H9 (cell line): ENCODE data around the gene CDH13. TPM values are rescaled to one million over a fixed set of nuclear protein-coding genes. Genes with fewer than 3 reads are reported as not detected.

Source experiments
- DNase-seq: peaks from one replicate; pipeline ENCODE4 v3.0.0-alpha.2; 2017
- H2AFZ ChIP-seq: one replicate; pipeline ENCODE4 v1.6.1; 2013; ENCODE audit warnings: mild to moderate bottlenecking, low read length, control low read depth, moderate library complexity
- H2AK5ac ChIP-seq: 2 replicates; pipeline ENCODE4 v1.6.1; 2013; ENCODE audit warnings: low read length, control low read depth, mixed read lengths; ENCODE audit not compliant: insufficient read length
- H2BK120ac ChIP-seq: one replicate; pipeline ENCODE4 v1.6.1; 2013; ENCODE audit warnings: low read depth, mild to moderate bottlenecking, low read length, control low read depth, inconsistent platforms; ENCODE audit not compliant: poor library complexity, severe bottlenecking
- H2BK12ac ChIP-seq: 2 replicates; pipeline ENCODE4 v1.6.1; 2013; ENCODE audit warnings: low read length, control low read depth, mixed read lengths, low read depth; ENCODE audit not compliant: insufficient read length
- H2BK15ac ChIP-seq: 2 replicates; pipeline ENCODE4 v1.6.1; 2013; ENCODE audit warnings: low read depth, low read length, control low read depth
- H2BK20ac ChIP-seq: one replicate; pipeline ENCODE4 v1.6.1; 2013; ENCODE audit warnings: low read depth, mild to moderate bottlenecking, low read length, control low read depth, inconsistent platforms; ENCODE audit not compliant: poor library complexity, severe bottlenecking
- H2BK5ac ChIP-seq: 2 replicates; pipeline ENCODE4 v1.6.1; 2013; ENCODE audit warnings: low read length, control low read depth, mixed read lengths; ENCODE audit not compliant: insufficient read length
- H3K14ac ChIP-seq: 2 replicates; pipeline ENCODE4 v1.6.1; 2013; ENCODE audit warnings: low read length, control low read depth; ENCODE audit not compliant: insufficient read depth
- H3K18ac ChIP-seq: 2 replicates; pipeline ENCODE4 v1.6.1; 2013; ENCODE audit warnings: low read depth, mild to moderate bottlenecking, mixed read lengths, low read length, control low read depth; ENCODE audit not compliant: insufficient read length
- H3K23ac ChIP-seq: 2 replicates; pipeline ENCODE4 v1.6.1; 2013; ENCODE audit warnings: low read length, control low read depth, mixed read lengths, low read depth; ENCODE audit not compliant: insufficient read length
- H3K23me2 ChIP-seq: 2 replicates; pipeline ENCODE4 v1.6.1; 2013; ENCODE audit warnings: low read depth, mild to moderate bottlenecking, mixed read lengths, low read length, control low read depth; ENCODE audit not compliant: insufficient read length, poor library complexity, severe bottlenecking
- H3K27ac ChIP-seq: 2 replicates; pipeline ENCODE4 v1.5.1; 2013; ENCODE audit warnings: low read length, control low read depth, mixed read lengths, low read depth; ENCODE audit not compliant: insufficient read length
- H3K27me3 ChIP-seq: 2 replicates; pipeline ENCODE4 v1.6.1; 2013; ENCODE audit warnings: low read length, control low read depth, inconsistent platforms; ENCODE audit not compliant: insufficient read depth
- H3K4ac ChIP-seq: 2 replicates; pipeline ENCODE4 v1.6.1; 2013; ENCODE audit warnings: low read depth, mild to moderate bottlenecking, control low read depth, inconsistent platforms, low read length, moderate library complexity
- H3K4me1 ChIP-seq: 2 replicates; pipeline ENCODE4 v1.6.1; 2013; ENCODE audit warnings: low read length, control low read depth, inconsistent platforms; ENCODE audit not compliant: insufficient read depth
- H3K4me2 ChIP-seq: 2 replicates; pipeline ENCODE4 v1.6.1; 2013; ENCODE audit warnings: low read length, control low read depth, mixed read lengths; ENCODE audit not compliant: insufficient read length, insufficient read depth
- H3K56ac ChIP-seq: 2 replicates; pipeline ENCODE4 v1.6.1; 2013; ENCODE audit warnings: low read depth, mild to moderate bottlenecking, mixed read lengths, low read length, control low read depth; ENCODE audit not compliant: insufficient read length
- H3K79me1 ChIP-seq: 2 replicates; pipeline ENCODE4 v1.6.1; 2013; ENCODE audit warnings: low read depth, mild to moderate bottlenecking, moderate library complexity, low read length, control low read depth, inconsistent platforms; ENCODE audit not compliant: insufficient read depth, poor library complexity, severe bottlenecking
- H3K79me2 ChIP-seq: 2 replicates; pipeline ENCODE4 v1.6.1; 2013; ENCODE audit warnings: low read length, control low read depth, inconsistent platforms; ENCODE audit not compliant: insufficient read depth
- H3K9ac ChIP-seq: 2 replicates; pipeline ENCODE4 v1.6.1; 2013; ENCODE audit warnings: low read length, control low read depth, mixed read lengths; ENCODE audit not compliant: insufficient read length; ENCODE audit errors: extremely low read depth
- H3K9me3 ChIP-seq: one replicate; pipeline ENCODE4 v1.6.1; 2013; ENCODE audit warnings: low read depth, low read length, inconsistent platforms; ENCODE audit not compliant: control insufficient read depth
- H3T11ph ChIP-seq: one replicate; pipeline ENCODE4 v1.6.1; 2013; ENCODE audit warnings: mild to moderate bottlenecking, low read length, control low read depth, inconsistent platforms
- H4K20me1 ChIP-seq: one replicate; pipeline ENCODE4 v1.6.1; 2013; ENCODE audit not compliant: control insufficient read depth, insufficient read length, insufficient read depth
- H4K5ac ChIP-seq: 2 replicates; pipeline ENCODE4 v1.6.1; 2013; ENCODE audit warnings: low read depth, mild to moderate bottlenecking, mixed read lengths, low read length, control low read depth; ENCODE audit not compliant: insufficient read length
- H4K8ac ChIP-seq: replicated peaks from 2 replicates; pipeline ENCODE4 v1.6.1; 2013; ENCODE audit warnings: low read length, control low read depth, mixed read lengths, low read depth; ENCODE audit not compliant: insufficient read length
- H4K91ac ChIP-seq: 2 replicates; pipeline ENCODE4 v1.6.1; 2013; ENCODE audit warnings: low read depth, mild to moderate bottlenecking, moderate library complexity, mixed read lengths, low read length, control low read depth; ENCODE audit not compliant: insufficient read length
- H3K27ac Mint-ChIP-seq, 3 experiments: 2 replicates in 2 of 3; 3 replicates in 1 of 3; pipeline ENCODE4 v1.8.0; 2020 to 2021; ENCODE audit warnings: mixed read lengths in 3 of 3, mild to moderate bottlenecking in 1 of 3, moderate library complexity in 1 of 3
- H3K27me3 Mint-ChIP-seq: 2 replicates; pipeline ENCODE4 v1.8.0; 2021; ENCODE audit warnings: low read depth, mild to moderate bottlenecking, moderate library complexity, mixed read lengths
- H3K36me3 Mint-ChIP-seq, 3 experiments: 2 replicates in 2 of 3; 3 replicates in 1 of 3; pipeline ENCODE4 v1.8.0; 2020 to 2021; ENCODE audit warnings: low read depth in 3 of 3, mixed read lengths in 3 of 3; ENCODE audit not compliant: insufficient read depth in 1 of 3
- H3K4me1 Mint-ChIP-seq, 2 experiments: 2 replicates each; pipeline ENCODE4 v1.8.0; 2020; ENCODE audit warnings: mixed read lengths in 2 of 2
- H3K4me3 Mint-ChIP-seq, 2 experiments: 2 replicates in 1 of 2; 3 replicates in 1 of 2; pipeline ENCODE4 v1.8.0; 2020 to 2021; ENCODE audit warnings: mild to moderate bottlenecking in 2 of 2, mixed read lengths in 2 of 2, moderate library complexity in 1 of 2
- H3K9me3 Mint-ChIP-seq, 2 experiments: 2 replicates in 1 of 2; 3 replicates in 1 of 2; pipeline ENCODE4 v1.8.0; 2020; ENCODE audit warnings: mild to moderate bottlenecking in 2 of 2, mixed read lengths in 2 of 2, moderate library complexity in 1 of 2
- WGBS: extraction: QIAGEN DNeasy Blood & Tissue Kit; methylation state at CpG from one replicate; pipeline ENCODE4 v1.1.7; 2013; ENCODE audit warnings: missing lambda C conversion rate, low lambda C conversion rate, mixed read lengths; ENCODE audit not compliant: insufficient read length; ENCODE audit errors: extremely low coverage; 5-methylcytosine and 5-hydroxymethylcytosine counted together
- total RNA-seq: library from RNA; stranded (reverse); gene quantifications from 2 replicates; pipeline ENCODE4 v1.2.1, GENCODE V29; 2021
- TF ChIP-seq, protein P1 (sequence below): fragments of 200-600 bp; sonication (generic); conservative IDR thresholded peaks from 3 replicates; pipeline ENCODE4 v1.8.0; 2021; ENCODE audit warnings: antibody characterized with exemption, mild to moderate bottlenecking

Gene CDH13
- total RNA-seq, 1 experiment from 2014 or later = 1.5 TPM

DNA sequence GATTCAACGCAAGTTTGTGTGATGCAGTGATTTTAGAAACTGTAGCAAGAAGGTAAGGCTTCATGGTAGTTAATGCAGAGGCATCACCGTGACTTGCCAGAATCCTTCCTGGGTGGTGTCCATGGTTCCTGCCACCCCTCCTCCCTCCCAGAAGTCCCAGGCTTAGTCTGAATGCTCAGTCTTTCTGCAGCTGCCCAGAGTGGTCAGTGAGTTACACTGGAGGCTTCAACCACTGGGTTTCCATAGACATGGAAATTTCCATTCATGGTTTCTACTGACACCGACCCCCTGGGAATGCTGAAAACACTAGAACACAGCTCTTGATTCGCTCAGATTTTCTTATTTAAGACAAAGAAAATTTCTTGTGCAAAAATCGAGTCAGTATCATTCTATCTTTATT, 1021.6 kb downstream of the CDH13 start:
- Histone ChIP-seq H3K23me2 (no peaks in the 10 kb centered on the region), H4K5ac (no peak overlapping the region), H3K56ac (no peak overlapping the region), H3K4ac (no peak overlapping the region), H4K20me1 (no peaks in the 10 kb centered on the region), H4K91ac (no peak overlapping the region), H2AK5ac (no peak overlapping the region), H3K27me3 (no peaks in the 10 kb centered on the region; the same call in 1 of the 2 replicates), H2BK20ac (no peak overlapping the region), H2BK12ac (no peak overlapping the region), H2AFZ (no peak overlapping the region), H3K4me1 (peaks cover 7% of the 10 kb centered on the region; the same call in 1 of the 2 replicates), H3K9ac (no peak overlapping the region), H3K27ac (no peak overlapping the region), H2BK15ac (no peak overlapping the region), H4K8ac (no peak overlapping the region), H3K79me1 (no peaks in the 10 kb centered on the region), H3K14ac (no peak overlapping the region), H2BK5ac (no peak overlapping the region), H2BK120ac (no peak overlapping the region), H3T11ph (no peak overlapping the region), H3K4me2 (no peak overlapping the region), H3K18ac (no peak overlapping the region), H3K9me3 (no peaks in the 10 kb centered on the region), H3K23ac (no peak overlapping the region), H3K79me2 (no peaks in the 10 kb centered on the region)
- Mint-ChIP-seq H3K4me3 (no peak overlapping the region; a peak in 1 of 5 replicates), H3K36me3 (no peaks in the 10 kb centered on the region), H3K9me3 (peaks cover 0 to 2% of the 10 kb centered on the region in 2 experiments; a peak in 2 of 5 replicates), H3K27ac (peak overlapping the region in 1 of 3 experiments; percentile 52; a peak in 2 of 7 replicates), H3K27me3 (no peaks in the 10 kb centered on the region), H3K4me1 (peaks cover 37 to 38% of the 10 kb centered on the region in 2 experiments)
- no peak for DNase-seq
- TF ChIP-seq, protein P1, sequence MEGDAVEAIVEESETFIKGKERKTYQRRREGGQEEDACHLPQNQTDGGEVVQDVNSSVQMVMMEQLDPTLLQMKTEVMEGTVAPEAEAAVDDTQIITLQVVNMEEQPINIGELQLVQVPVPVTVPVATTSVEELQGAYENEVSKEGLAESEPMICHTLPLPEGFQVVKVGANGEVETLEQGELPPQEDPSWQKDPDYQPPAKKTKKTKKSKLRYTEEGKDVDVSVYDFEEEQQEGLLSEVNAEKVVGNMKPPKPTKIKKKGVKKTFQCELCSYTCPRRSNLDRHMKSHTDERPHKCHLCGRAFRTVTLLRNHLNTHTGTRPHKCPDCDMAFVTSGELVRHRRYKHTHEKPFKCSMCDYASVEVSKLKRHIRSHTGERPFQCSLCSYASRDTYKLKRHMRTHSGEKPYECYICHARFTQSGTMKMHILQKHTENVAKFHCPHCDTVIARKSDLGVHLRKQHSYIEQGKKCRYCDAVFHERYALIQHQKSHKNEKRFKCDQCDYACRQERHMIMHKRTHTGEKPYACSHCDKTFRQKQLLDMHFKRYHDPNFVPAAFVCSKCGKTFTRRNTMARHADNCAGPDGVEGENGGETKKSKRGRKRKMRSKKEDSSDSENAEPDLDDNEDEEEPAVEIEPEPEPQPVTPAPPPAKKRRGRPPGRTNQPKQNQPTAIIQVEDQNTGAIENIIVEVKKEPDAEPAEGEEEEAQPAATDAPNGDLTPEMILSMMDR = no peak
- WGBS = no CpG with 5 or more reads among the region's 5 CpGs
